ENCODE measurements around the gene HELQ.
A peak's percentile ranks its signal among the peaks of the same experiment; 100 is the strongest.

Gene HELQ

GRCh38 chr4:83372931-83373330, 82.7 kb downstream of the HELQ start:
- DNase-seq (ENCODE audit: low read depth): no peak

DNA sequence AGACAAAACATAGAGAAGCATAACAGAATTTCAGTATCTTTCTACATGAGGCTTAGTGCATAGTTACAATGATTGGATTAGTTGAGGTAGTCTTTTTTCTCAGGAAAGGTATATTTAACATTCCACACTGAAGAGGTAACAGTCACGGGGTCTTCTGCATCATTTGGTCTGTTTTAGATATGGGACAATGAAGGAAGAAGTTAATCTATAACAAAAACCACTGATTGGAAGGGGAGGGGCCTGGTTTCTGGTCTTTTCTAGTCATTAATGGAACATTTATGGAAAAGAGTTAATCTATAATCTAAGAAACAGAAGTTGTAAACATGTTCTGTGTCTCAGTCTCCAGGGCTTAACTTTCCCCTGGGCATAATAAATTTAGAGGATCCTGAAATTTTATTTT, 83.7 kb downstream of the HELQ start:
- DNase-seq (ENCODE audit: low read depth): no peak

GRCh38 chr4:83371235-83371634, 84.4 kb downstream of the HELQ start:
- DNase-seq (ENCODE audit: low read depth): no peak

DNA sequence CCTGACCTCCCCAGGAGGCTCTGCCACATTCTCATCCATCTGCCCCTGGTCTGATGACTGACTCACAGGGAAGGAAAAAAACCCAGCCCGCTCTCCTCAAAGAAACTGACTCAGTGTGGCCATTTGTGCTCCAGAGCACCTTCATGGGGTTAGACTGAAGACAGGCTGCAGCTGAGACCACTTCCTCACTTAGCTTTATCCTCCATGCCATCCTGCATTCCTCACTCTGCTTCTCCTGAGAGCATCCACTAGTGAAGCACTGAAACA, 85.0 kb downstream of the HELQ start:
- peak; percentile 63 for DNase-seq (ENCODE audit: low read depth)

GRCh38 chr4:83369831-83370639, 85.6 kb downstream of the HELQ start:
- DNase-seq (ENCODE audit: low read depth): peak; percentile 87

DNA sequence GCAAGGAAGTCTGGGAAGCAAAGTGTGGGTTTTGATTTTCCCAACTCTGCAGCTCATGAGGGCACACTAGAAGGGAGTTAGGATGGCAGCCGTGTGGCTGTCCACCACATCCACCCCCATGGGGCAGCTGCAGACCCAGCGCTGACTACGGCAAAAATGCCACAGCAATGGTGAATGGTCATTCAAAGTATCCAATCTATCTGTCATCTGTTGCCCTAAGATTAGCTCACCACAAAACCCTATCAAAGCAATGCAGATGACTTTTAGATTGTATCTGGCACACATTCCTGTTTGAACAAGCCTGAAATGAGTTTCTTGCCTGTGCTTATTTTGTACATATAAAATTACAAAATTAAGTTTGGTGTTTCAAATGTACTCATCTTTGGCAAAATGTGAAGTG, 91.3 kb downstream of the HELQ start:
- no peak for DNase-seq (ENCODE audit: low read depth)

DNA sequence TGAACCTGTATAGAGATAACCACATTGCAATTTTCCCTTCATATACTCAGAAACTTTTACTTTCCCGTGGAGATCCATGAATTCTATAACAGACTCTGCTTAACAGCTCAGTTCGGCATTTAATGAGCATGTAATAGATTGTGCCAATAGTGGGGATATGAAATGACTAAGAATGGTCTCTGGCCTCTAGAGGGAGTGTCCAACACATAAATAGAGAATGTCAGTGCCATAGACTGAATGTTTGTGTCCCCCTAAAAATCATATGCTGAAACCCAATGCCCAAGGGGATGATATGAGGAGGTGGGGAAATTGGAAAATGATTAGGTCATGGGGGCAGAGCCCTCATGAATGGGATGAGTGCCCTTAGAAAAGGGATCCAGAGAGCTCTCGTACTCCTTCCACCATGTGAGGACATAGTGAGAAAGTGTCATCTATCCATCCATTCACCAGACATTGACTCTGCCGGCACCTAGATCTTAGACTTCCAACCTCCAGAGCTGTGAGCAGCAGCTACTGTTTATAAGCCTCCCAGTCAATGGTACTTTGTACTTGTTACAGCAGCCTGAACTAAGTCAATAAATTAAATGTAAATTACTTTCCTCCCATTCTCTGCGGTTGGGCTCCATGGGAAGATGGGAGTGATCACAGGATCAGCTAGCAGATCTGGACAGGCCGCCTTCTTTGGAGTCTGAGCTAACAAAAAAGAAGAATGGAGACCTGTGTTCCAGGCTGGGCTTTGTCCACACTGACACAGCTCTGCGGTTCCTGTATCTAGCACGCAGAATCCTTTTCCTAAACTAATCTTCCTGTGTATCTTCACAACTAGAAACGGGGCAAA, 92.9 kb downstream of the HELQ start:
- DNase-seq (ENCODE audit: low read depth): peak; percentile 47

GRCh38 chr4:83361416-83362103, 94.1 kb downstream of the HELQ start:
- no peak for DNase-seq (ENCODE audit: low read depth)

GRCh38 chr4:83360018-83360417, 95.6 kb downstream of the HELQ start:
- DNase-seq (ENCODE audit: low read depth): no peak

DNA sequence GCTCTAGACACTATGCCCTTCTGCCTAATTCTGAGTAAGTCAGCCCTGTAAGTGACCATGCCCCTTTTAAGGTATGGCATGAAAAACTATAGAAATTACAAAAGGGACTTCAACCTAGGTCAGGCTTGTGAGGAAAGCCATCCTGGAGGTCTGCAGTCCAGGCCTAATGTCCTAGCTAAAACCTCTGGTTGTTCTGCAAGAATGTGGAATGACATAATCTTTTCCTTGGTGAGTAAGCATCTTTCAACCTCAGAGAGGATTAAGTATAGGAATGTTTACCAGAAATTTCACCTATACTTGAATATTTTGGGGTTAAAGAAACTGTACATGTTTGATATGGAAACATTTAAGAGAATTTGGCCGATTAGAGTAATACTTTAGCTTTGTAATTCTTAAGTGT, 97.2 kb downstream of the HELQ start:
- DNase-seq (ENCODE audit: low read depth): peak; percentile 92
